Endothelial cell of umbilical vein (primary cell): ENCODE results near the gene MIPEP. TPM values are rescaled to one million over a fixed set of nuclear protein-coding genes. Genes with fewer than 3 reads are reported as not detected.

Experiments
- BruUV-seq: library from RNA; stranded (reverse); fragments of 400-500 nt; replicated peaks from 2 replicates; lab custom pipeline; 2021; lab: Mats Ljungman, UMichigan
- CTCF ChIA-PET: fragments of 300-600, 350-600 bp; sonication (Branson Sonifier 250); formaldehyde crosslinking; loops from one replicate; lab custom pipeline; 2021; ENCODE audit warnings: antibody characterized with exemption, inconsistent platforms; lab: Charles Lee
- POLR2A ChIA-PET: fragments of 300-600, 350-600 bp; sonication (Branson Sonifier 250); formaldehyde crosslinking; loops from one replicate; lab custom pipeline; 2021; ENCODE audit warnings: antibody characterized with exemption, inconsistent platforms; lab: Charles Lee
- DNase-seq: peaks from one replicate; pipeline ENCODE4 v3.0.0-alpha.2; 2011; ENCODE audit warnings: low read depth, low spot score
- FAIRE-seq: peaks from 2 replicates; lab custom pipeline; 2011; peaks lifted over from hg19 to GRCh38; lab: Jason Lieb, UNC
- H2AFZ ChIP-seq: 2 replicates; pipeline ENCODE4 v1.6.0; 2012; ENCODE audit warnings: low read depth, low read length, control low read depth, inconsistent platforms
- H3K27ac ChIP-seq: 2 replicates; pipeline ENCODE4 v1.5.1; 2011; ENCODE audit warnings: low read depth, mild to moderate bottlenecking, control low read depth, low read length, moderate library complexity; ENCODE audit not compliant: insufficient read depth
- H3K27me3 ChIP-seq, 2 experiments: 2 replicates each; pipeline versions ENCODE4 v1.6.0 to v1.6.1; 2011; ENCODE audit warnings: low read length in 2 of 2, mixed read lengths in 1 of 2; ENCODE audit not compliant: control insufficient read depth in 2 of 2, insufficient read depth in 2 of 2
- H3K36me3 ChIP-seq, 2 experiments: 2 replicates in 1 of 2; 3 replicates in 1 of 2; pipeline ENCODE4 v1.5.1; 2011; ENCODE audit warnings: low read length in 2 of 2, mild to moderate bottlenecking in 1 of 2, moderate library complexity in 1 of 2; ENCODE audit not compliant: control insufficient read depth in 2 of 2, insufficient read depth in 2 of 2; ENCODE audit errors: extremely low read depth in 1 of 2
- H3K4me1 ChIP-seq: 3 replicates; pipeline ENCODE4 v1.5.1; 2011; ENCODE audit warnings: mild to moderate bottlenecking, low read length; ENCODE audit not compliant: control insufficient read depth, insufficient read depth; ENCODE audit errors: extremely low read depth
- H3K4me2 ChIP-seq: 2 replicates; pipeline ENCODE4 v1.6.1; 2011; ENCODE audit warnings: low read length, control low read depth, mixed read lengths; ENCODE audit not compliant: insufficient read depth
- H3K4me3 ChIP-seq, 3 experiments: fragments of 200-600 bp in 1 of 3; sonication (generic), shearing (Covaris generic) in 1 of 3; replicated peaks in 1 of 3; 2 replicates each; pipeline ENCODE4 v1.5.1; 2011 to 2016; ENCODE audit warnings: control low read depth in 3 of 3, low read length in 3 of 3, mild to moderate bottlenecking in 2 of 3, inconsistent platforms in 1 of 3, low read depth in 1 of 3, moderate library complexity in 1 of 3; ENCODE audit not compliant: insufficient read depth in 1 of 3
- H3K79me2 ChIP-seq: 2 replicates; pipeline ENCODE4 v1.6.0; 2012; ENCODE audit warnings: low read length, inconsistent platforms; ENCODE audit not compliant: control insufficient read depth, insufficient read depth
- H3K9ac ChIP-seq: replicated peaks from 2 replicates; pipeline ENCODE3; 2011; ENCODE audit warnings: low read length, control low read depth; ENCODE audit not compliant: insufficient read depth; ENCODE audit errors: extremely low read depth
- H3K9me1 ChIP-seq: replicated peaks from 3 replicates; pipeline ENCODE4 v1.6.0; 2011; ENCODE audit warnings: mild to moderate bottlenecking, low read length; ENCODE audit not compliant: control insufficient read depth, insufficient read depth; ENCODE audit errors: extremely low read depth
- H3K9me3 ChIP-seq: replicated peaks from 2 replicates; pipeline ENCODE4 v1.5.1; 2012; ENCODE audit warnings: low read length, inconsistent platforms; ENCODE audit not compliant: control insufficient read depth, insufficient read depth
- H4K20me1 ChIP-seq: replicated peaks from 2 replicates; pipeline ENCODE3; 2011; ENCODE audit warnings: mild to moderate bottlenecking, low read length; ENCODE audit not compliant: control insufficient read depth, insufficient read depth; ENCODE audit errors: extremely low read depth
- EZH2 ChIP-seq: IDR thresholded peaks from 2 replicates; pipeline ENCODE4 v1.6.1; 2012; ENCODE audit warnings: borderline replicate concordance, low read depth, mild to moderate bottlenecking, moderate library complexity, low read length, inconsistent platforms; ENCODE audit not compliant: severe bottlenecking
- FOS ChIP-seq: IDR thresholded peaks from 2 replicates; pipeline ENCODE4 v1.6.1; 2011; ENCODE audit warnings: mild to moderate bottlenecking, low read length, moderate library complexity, borderline replicate concordance; ENCODE audit not compliant: insufficient read depth
- GATA2 ChIP-seq: IDR thresholded peaks from 2 replicates; pipeline ENCODE4 v1.7.0; 2011; ENCODE audit warnings: low read depth, mild to moderate bottlenecking, moderate library complexity, mixed read lengths, low read length; ENCODE audit not compliant: insufficient read length, insufficient read depth
- JUN ChIP-seq: IDR thresholded peaks from 2 replicates; pipeline ENCODE4 v1.6.1; 2011; ENCODE audit warnings: borderline replicate concordance, low read depth; ENCODE audit not compliant: insufficient read length, insufficient read depth
- MYC ChIP-seq: IDR thresholded peaks from one replicate; pipeline ENCODE4 v1.6.1; 2011; ENCODE audit warnings: mild to moderate bottlenecking, low read depth, low read length
- POLR2A ChIP-seq: IDR thresholded peaks from 2 replicates; pipeline ENCODE4 v1.6.1; 2012; ENCODE audit warnings: low read depth, mild to moderate bottlenecking, control low read depth, low read length
- POLR2AphosphoS5 ChIP-seq: IDR thresholded peaks from 2 replicates; pipeline ENCODE4 v1.6.1; 2012; ENCODE audit warnings: low read depth, mild to moderate bottlenecking, control low read depth, low read length, moderate library complexity; ENCODE audit not compliant: insufficient read depth
- dilution Hi-C: fragments of 300-500 bp; cut with MboI; formaldehyde crosslinking; loops from one replicate; pipeline ENCODE4 v1.15.0; 2019; ENCODE audit warnings: low sequenced_read_pairs; ENCODE audit not compliant: extremely low pct_ligation_motif_present
- intact Hi-C: fragments of 100-400 bp; cut with micrococcal nuclease; formaldehyde crosslinking; loops from one replicate; pipeline ENCODE4 v1.10.0; 2022
- polyA plus RNA-seq, 4 experiments: library from polyadenylated mRNA; depleted of rRNA in 3 of 4; stranded (reverse) in 3 of 4; unstranded in 1 of 4; fragments of >200 nt; gene quantifications; 2 replicates each; pipeline versions ENCODE4 v1.2.1 to v1.2.3, GENCODE V29; 2011 to 2012; ENCODE audit warnings: missing spikeins in 1 of 4
- total RNA-seq: library from RNA; stranded (reverse); gene quantifications from 2 replicates; pipeline ENCODE4 v1.2.3, GENCODE V29; 2021
- TF ChIP-seq, protein P1 (sequence below): IDR thresholded peaks from 2 replicates; pipeline ENCODE4 v1.6.1; 2011; ENCODE audit not compliant: insufficient read depth, insufficient read length
- TF ChIP-seq, protein P2 (sequence below), 2 donors: IDR thresholded peaks; 1 replicate in 1 of 2; 2 replicates in 1 of 2; pipeline ENCODE4 v1.5.1; 2011; ENCODE audit warnings: low read length in 2 of 2, mild to moderate bottlenecking in 2 of 2, moderate library complexity in 2 of 2, control low read depth in 1 of 2, inconsistent platforms in 1 of 2, low read depth in 1 of 2; ENCODE audit not compliant: insufficient read depth in 1 of 2; ENCODE audit errors: extremely low read depth in 1 of 2

The MIPEP gene
- total and polyA plus RNA-seq, 2 donors (not counting 3 experiments of a cell fraction or from before 2014, with no cell fraction given), result 12.4 to 19.2 TPM

DNA sequence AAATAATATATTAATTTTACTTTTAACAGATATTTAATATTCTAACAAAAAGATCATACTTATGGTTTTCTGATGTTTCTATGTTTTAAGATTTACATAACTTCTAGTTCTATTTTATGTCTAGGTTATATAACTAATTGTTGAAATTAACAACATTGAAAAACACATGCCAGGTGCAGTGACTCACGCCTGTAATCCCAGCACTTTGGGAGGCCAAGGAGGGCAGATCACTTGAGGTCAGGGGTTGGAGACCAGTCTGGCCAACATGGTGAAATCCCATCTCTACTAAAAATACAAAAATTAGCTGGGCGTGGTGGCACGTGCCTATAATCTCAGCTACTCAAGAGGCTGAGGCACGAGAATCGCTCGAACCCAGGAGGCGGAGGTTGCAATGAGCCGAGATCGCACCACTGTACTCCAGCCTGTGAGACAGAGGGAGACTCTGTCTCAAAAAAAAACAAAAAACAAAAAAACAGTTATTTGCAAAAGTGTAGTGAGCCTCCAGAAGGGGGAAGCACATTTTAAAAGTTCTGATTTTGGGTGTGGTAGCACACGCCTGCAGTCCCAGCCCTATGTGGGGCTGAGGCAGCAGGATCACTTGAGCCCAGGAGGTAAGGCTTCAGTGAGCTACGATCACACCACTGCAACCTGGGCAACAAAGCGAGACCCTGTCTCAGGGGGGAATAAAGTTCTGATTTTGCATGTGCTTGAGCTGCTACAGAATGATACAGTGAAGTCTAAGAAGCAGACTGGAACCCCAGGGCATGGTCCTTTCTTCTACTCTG lies 18.7 kb downstream of the MIPEP start:
- DNase-seq (no peak), FAIRE-seq (no peak)
- no peak overlapping the region for H3K9ac ChIP-seq
- intact Hi-C loops (loop anchor here (1.0 to 2.0 kb wide), 6 partner anchors 76 to 404 kb away; no protein-coding TSS in a partner anchor), dilution Hi-C loops (no loop called here)
- H3K4me2 ChIP-seq, result no peak overlapping the region
- H3K4me1 ChIP-seq, result peaks cover 20% of the 10 kb centered on the region
- H3K27ac ChIP-seq, result no peak overlapping the region
- no peak overlapping the region for H2AFZ ChIP-seq
- no TSS peak for BruUV-seq
- CTCF ChIA-PET, result interaction anchor here (1.4 kb wide), 1 partner anchor 403 kb away, joined by 8 read pairs; no protein-coding TSS in a partner anchor
- TF ChIP-seq, protein P1, sequence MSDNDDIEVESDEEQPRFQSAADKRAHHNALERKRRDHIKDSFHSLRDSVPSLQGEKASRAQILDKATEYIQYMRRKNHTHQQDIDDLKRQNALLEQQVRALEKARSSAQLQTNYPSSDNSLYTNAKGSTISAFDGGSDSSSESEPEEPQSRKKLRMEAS, result no peak
- TF ChIP-seq GATA2, result no peak
- TF ChIP-seq EZH2, result no peak
- no peak for TF ChIP-seq POLR2AphosphoS5
- TF ChIP-seq JUN, result no peak
- TF ChIP-seq MYC, result no peak
- TF ChIP-seq, protein P2, sequence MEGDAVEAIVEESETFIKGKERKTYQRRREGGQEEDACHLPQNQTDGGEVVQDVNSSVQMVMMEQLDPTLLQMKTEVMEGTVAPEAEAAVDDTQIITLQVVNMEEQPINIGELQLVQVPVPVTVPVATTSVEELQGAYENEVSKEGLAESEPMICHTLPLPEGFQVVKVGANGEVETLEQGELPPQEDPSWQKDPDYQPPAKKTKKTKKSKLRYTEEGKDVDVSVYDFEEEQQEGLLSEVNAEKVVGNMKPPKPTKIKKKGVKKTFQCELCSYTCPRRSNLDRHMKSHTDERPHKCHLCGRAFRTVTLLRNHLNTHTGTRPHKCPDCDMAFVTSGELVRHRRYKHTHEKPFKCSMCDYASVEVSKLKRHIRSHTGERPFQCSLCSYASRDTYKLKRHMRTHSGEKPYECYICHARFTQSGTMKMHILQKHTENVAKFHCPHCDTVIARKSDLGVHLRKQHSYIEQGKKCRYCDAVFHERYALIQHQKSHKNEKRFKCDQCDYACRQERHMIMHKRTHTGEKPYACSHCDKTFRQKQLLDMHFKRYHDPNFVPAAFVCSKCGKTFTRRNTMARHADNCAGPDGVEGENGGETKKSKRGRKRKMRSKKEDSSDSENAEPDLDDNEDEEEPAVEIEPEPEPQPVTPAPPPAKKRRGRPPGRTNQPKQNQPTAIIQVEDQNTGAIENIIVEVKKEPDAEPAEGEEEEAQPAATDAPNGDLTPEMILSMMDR (IDR thresholded peaks at IDR 0.05; ENCODE audit: extremely low read depth in 1 of 2, insufficient read depth in 1 of 2, low read depth in 1 of 2, low read length in 2 of 2), result no peak
- no peak for TF ChIP-seq POLR2A
- no peak for TF ChIP-seq FOS
- POLR2A ChIA-PET, result no interaction called here
- no peaks in the 10 kb centered on the region for H3K79me2 ChIP-seq
- no peaks in the 10 kb centered on the region for H3K9me1 ChIP-seq
- H3K9me3 ChIP-seq, result no peaks in the 10 kb centered on the region
- no peaks in the 10 kb centered on the region for H3K27me3 ChIP-seq
- no peak overlapping the region for H3K4me3 ChIP-seq
- no peaks in the 10 kb centered on the region for H4K20me1 ChIP-seq
- no peaks in the 10 kb centered on the region for H3K36me3 ChIP-seq
